ENCODE data around the gene DCST2.

DCST2 gene

DNA sequence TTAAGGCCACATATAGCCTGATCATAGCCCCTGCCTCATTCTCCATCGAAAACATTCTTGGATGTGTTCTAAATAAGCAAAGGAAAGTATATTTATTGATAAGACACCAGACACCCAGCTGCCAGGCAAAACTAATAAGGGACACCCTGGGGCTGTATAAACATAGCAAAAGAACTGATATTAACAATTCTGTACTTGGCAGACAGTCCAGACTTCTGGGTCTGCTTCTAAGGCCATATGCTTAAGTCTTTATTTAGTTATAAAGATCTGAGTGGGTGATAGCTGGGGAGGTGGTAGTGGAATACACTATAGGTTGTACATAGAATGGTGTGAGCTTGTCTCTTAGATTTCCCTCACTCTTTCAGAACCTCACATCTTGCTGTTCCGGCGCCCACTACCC is 55.2 kb downstream of the DCST2 start:
- peak overlapping the region; percentile 94; the same call in 1 of the 2 replicates for H3K27ac ChIP-seq
- TF ChIP-seq, protein P1, sequence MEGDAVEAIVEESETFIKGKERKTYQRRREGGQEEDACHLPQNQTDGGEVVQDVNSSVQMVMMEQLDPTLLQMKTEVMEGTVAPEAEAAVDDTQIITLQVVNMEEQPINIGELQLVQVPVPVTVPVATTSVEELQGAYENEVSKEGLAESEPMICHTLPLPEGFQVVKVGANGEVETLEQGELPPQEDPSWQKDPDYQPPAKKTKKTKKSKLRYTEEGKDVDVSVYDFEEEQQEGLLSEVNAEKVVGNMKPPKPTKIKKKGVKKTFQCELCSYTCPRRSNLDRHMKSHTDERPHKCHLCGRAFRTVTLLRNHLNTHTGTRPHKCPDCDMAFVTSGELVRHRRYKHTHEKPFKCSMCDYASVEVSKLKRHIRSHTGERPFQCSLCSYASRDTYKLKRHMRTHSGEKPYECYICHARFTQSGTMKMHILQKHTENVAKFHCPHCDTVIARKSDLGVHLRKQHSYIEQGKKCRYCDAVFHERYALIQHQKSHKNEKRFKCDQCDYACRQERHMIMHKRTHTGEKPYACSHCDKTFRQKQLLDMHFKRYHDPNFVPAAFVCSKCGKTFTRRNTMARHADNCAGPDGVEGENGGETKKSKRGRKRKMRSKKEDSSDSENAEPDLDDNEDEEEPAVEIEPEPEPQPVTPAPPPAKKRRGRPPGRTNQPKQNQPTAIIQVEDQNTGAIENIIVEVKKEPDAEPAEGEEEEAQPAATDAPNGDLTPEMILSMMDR (conservative IDR thresholded peaks at IDR 0.05), result no peak

DNA sequence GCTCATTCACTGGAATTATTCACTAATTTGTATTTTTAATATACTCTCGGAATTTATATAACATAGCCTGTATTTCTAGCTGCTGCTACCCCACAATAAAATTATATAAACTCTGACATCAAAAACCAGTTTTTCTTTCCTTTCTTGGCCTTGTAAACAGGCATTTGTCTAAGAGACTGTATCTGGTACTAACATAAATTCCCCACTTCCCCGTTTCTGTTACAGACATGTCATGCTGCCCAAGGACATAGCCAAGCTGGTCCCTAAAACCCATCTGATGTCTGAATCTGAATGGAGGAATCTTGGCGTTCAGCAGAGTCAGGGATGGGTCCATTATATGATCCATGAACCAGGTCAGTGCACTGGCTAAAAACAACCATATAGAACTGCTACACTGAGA is 55.8 kb downstream of the DCST2 start:
- peak overlapping the region; percentile 94; the same call in 1 of the 2 replicates for H3K27ac ChIP-seq

DNA sequence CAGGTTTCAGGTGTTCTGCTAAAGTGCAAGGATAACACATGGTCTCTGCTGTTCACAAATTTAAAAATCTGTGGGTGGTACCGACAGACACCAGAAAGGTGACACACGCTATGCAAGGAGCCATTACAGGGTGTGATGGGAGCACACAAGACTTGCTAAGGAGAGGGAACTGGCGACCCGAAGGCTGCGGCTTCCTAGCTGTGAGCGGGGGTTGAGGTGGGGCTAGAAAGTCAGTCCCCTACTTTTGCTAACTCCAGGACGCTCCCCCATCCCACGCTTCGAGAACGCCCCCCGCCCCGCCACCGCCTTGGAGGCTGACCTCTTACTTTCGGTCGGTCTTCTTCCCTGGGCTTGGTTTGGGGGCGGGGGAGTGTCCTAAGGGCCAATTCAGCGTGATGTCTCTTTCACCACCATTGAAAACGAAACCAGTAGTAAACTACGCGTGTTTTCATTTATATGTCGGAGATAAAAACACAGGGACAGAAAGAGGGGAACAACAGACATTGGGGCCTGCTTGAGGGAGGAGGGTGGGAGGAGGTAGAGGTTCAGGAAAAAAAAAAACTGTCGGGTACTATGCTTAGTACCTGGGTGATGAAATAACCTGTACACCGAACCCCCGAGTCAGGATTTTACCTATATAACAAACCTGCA is 58.0 kb downstream of the DCST2 start:
- TF ChIP-seq, protein P1 (conservative IDR thresholded peaks at IDR 0.05), result no peak
- H3K27ac ChIP-seq, result peak overlapping the region; percentile 94

DNA sequence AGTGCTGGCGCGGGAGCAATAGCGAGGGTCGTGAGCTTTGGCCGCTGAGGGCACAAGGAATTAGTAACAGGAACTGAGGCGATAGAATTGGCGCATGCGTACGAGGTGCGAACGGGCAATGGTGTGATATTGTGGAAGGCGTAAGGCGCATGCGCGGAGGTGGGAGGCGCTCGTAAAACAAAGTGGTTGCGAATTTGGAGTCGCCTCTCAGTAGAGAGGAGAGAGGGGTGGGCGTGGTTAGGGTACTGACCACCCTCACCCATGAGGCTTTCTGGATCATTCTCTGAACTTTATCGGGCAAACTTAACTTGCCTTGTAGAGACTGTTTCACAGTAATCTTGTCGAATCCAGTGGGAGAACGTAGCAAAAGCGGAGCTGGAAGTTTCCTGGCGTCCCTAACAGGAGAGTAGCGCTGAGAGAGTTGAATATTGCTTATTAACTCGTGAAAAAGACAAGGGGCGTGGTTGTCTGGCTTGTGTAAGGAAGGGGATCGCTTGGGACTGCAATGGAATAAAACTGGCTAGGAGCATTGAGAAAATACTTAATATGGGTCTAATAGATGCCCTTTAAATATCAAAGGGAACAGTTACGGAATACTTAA is 58.7 kb downstream of the DCST2 start:
- H3K27ac ChIP-seq, result peak overlapping the region; percentile 94
- TF ChIP-seq, protein P1 (conservative IDR thresholded peaks at IDR 0.05), result no peak

DNA sequence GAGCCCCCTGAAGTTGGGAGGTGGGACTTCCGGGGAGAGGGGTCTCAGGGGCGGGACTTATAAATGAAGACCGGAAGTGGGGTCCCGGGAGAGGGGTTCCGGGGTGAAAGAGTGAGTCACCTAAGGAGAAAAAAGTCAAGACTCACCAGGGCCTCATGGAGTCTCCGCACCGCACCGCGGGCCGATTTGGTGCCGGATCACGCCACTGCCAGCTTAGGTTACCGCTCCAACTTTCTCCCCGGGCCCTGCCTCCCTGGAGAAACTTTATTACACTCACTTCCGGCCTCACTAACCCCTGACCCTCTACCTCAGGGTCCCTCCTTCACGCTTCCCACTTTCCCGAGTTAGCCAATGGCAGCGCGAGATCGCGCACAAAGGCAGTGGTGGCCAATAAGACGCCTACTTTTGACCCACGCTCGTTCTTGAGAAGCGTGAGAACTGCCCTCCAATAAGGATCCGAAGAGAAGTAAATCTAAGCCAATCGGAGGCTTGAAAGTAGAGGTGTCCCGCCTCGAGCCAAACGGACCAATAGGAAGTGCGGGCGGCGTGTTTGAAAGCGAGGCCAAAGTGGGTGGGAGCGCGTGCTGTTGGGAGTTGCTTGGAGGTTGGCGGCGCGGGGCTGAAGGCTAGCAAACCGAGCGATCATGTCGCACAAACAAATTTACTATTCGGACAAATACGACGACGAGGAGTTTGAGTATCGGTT is 59.3 kb downstream of the DCST2 start, which contains the start of gene CKS1B:
Gene CKS1B, plus strand, starts transcription at position 580 of the 706 bp plus-strand sequence. Its CDS starts 65 bp downstream, at position 645.
- peak within 1 kb of the TSS; percentile 94 for H3K27ac ChIP-seq
- TF ChIP-seq, protein P1 (conservative IDR thresholded peaks at IDR 0.05), result no peak

DNA sequence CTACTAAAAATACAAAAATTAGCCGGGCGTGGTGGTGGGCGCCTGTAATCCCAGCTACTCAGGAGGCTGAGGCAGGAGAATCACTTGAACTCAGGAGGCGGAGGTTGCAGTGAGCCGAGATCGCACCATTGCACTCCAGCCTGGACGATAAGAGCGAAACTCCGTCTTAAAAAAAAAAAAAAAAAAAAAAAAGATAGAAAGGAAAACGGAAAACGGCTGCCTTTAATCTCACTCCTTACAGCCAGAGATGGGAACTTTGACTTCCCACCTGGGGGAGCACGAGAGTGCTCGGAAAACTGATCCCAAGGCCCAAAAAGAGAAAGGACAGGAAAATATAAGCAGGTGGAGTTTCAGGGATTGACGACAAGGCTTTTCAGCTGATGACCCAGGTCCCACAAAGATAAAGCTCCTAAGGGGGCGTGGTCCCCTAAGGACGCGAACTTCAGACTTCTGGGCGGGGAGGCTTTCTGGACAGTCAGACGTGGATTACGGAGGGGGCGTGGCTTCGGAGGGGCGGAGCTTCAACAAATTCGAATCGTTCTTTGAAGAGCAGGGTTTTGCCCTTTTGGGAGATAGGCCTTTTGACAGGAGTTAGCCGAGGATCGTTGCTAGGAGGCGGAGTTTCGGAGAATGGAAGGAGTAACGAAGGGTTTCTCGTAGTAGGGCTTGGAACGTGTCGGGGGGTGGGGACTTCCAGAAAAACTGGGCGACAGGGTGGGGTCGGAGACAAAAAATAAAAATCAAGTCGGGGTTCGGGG is 60.1 kb downstream of the DCST2 start:
- peak overlapping the region; percentile 94 for H3K27ac ChIP-seq
- TF ChIP-seq, protein P1 (conservative IDR thresholded peaks at IDR 0.05), result no peak; the same call in 1 of the 2 replicates

DNA sequence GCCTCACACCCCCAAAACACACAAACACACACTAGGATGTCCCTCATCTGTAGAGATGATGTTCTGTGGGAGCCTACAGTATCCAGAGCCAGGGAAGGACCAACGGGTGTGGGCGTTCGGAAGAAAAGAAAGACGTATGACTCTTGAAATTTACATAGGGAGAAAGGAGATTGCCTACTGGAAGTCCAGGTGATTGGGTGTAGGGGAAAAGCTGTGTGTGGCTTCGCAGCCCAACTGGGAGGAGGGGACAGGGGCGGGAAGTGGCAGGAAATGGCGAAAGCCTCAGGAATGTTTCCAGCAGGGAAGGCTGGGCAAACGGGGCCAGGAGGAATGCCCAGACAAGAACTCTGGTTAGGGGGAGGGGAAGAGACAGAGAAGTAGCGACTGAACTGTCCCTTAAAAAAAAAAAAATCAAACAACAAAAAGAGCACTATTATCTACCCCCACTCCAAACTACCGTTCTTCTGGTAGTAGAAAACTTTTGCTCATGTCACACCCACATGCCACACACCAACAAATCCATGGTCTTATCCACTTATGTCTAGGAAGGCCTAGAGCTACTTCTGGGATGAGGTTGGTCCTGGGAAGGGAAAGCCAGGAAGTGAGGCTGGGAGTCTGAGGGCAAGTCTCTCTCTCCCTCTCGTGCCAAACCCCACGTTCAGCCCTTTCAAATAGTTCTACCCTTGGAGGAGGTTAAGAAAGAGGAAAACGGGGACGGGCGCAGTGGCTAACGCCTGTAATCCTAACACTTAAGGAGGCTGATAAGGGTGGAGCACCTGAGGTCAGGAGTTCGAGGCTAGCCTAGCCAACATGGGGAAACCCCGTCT is 60.9 kb downstream of the DCST2 start:
- TF ChIP-seq, protein P1 (conservative IDR thresholded peaks at IDR 0.05), result no peak
- H3K27ac ChIP-seq, result peak overlapping the region; percentile 94

Measured in VCaP (cell line).